Muscle of arm (tissue), 12 donors: ENCODE data around the gene LRCH3. TPM values are rescaled to one million over a fixed set of nuclear protein-coding genes. Genes with fewer than 3 reads are reported as not detected.

Experiments used
- DNase-seq: peaks from one replicate; pipeline ENCODE4 v3.0.0-alpha.2; 2013
- polyA plus RNA-seq, 12 donors: library from polyadenylated mRNA; unstranded; fragments of 120-200 nt; gene quantifications; one replicate each; pipeline ENCODE4 v1.2.1, GENCODE V29; 2013; ENCODE audit not compliant: insufficient read length in 12 of 12

The LRCH3 gene
- polyA plus RNA-seq, 12 donors = 14.2 to 54.5 (median 30.1) TPM; not detected in 1

DNA sequence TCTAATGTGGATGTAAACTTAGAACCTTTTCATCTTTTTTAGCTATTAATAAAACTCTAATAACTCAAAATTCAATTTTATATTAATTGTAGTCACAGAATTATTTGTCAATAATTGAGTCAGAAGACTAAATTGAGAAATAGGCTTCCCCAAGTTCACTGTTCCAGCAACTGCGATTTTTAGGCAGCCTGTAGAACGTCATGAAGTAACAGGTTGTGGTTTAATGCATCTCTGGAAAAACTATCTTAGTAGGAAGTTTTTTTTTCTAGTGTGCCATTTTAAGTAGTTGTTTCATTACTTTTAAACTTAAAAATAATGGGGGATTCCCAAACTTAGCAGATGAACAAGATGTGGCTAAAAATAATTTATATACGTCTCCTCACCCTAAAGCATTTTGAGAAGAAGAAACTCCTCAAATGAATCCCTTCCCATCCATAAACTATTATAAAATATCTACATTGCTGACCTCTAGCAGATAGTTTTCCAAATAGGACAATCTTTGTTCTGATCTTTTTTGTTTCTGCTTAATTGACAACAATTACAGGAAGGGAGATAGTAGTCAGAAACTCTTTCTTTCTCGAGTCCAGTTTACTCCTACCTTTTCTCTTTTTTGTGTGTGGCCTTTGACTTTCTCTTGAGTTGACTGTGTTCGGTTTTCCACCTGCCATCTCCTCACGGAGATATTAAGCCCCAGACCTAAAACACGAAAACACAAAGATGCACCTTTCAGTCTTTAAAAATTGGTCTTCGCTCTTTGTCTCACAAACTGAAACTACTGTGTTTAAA is 43.1 kb downstream of the LRCH3 start:
- DNase-seq = no peak

DNA sequence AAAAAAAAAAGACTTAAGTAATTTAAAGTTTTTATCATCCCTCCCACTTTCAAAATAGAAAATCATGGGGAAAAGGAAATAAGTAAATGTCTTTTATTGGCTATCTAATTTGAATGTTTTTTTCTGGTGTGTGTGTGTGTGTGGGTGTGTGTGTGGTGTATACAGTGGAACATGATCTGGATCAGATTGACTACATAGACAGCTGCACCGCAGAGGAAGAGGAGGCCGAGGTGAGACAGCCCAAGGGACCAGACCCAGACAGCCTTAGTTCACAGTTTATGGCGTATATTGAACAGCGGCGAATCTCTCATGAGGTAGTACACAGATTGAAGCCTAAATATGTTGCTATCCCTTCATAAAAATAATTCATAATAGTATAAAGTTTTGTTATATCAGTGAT is 44.5 kb downstream of the LRCH3 start:
- no peak for DNase-seq

DNA sequence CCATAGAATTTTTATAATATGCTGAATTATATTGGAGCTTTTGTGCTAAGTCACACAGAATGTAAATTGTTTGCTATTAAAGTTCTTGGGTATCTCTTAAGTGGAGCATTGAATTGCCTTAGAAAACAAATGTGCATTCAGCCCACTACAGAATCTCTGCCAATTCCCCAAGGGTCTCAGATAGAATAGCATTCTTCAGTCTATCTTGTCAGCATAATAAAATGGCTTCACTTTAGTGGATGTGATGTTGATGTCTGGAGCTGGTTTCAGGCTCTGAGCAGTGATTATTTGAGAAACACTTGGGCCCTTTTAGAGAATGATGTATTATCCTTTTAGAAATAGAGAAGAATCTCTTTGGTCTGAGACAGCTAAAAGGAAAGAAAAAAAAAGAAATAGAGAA is 45.2 kb downstream of the LRCH3 start:
- DNase-seq = no peak

DNA sequence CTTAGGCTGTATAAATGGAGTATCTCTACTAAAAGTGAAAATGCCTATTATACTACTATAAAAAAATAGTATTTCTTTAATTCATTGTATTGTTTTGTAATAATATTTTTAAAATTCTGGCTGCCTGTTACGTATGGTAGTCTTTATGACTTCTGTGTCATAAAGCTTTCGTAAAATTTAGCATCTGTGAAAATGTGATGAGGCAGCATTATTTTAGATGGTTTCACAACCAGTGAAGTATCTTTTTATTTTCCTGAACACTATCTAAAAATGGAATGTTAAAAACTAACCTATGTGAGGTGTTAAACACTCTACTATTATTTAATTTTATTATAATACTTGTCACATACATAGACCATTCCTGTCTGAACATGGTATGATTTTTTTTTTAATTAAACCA is 46.2 kb downstream of the LRCH3 start:
- DNase-seq = no peak

DNA sequence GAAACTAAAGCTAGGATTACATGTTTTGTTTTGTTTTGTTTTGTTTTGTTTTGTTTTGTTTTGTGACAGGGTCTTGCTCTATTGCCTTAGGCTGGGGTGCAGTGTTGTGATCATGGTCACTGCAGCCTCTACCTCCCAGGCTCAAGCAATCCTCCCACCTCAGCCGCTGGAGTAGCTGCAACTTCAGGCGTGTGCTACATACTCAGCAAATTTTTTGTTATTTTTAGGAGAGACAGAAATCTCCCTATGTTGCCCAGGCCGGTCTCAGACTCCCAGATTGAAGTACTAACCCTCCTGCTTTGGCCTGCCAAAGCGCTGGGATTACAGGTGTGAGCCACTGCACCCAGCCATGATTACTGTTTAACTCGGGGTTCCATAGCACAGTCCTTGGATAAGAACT is 50.7 kb downstream of the LRCH3 start:
- DNase-seq = no peak

DNA sequence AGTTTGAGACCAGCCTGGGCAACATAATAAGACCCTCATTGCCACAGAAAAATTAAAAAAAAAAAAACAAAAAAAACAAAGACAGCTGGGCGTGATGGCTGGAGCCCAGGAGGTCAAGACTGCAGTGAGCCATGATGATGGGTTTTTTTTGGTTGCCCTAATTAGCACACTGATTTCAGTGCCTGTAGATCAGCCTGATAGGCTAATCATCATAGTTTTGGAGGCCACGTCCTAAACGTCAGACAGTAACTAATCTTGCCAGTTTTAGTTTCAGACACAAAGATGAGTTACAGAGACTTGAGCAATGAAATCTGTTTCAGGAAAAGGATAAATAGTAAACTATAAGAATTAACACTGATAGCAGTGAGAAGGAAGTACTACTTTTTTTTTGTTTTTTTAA is 55.4 kb downstream of the LRCH3 start:
- DNase-seq = no peak

DNA sequence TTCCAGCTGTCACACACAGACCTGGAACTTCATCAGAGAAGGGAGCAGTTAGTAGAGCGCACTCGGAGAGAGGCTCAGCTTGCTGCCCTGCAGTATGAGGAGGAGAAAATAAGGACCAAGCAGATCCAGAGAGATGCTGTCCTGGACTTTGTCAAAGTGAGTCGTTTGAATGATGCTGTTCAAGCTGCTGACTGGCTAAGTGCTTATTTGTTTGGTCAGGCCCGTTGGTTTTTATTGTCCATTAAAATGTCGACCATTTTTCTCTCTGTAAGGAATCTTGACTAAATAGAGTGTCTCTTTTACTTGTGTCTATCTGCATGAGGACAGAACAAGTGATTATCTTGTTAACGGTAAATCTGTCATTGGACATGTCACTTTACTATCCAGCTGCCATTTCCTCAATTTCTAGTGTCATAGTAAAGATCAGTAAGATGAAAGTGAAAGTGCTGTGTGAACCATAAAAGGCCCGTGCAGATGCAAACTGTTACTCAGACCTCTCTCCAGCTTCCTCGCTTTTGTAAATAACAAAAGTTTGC is 56.9 kb downstream of the LRCH3 start:
- no peak for DNase-seq

DNA sequence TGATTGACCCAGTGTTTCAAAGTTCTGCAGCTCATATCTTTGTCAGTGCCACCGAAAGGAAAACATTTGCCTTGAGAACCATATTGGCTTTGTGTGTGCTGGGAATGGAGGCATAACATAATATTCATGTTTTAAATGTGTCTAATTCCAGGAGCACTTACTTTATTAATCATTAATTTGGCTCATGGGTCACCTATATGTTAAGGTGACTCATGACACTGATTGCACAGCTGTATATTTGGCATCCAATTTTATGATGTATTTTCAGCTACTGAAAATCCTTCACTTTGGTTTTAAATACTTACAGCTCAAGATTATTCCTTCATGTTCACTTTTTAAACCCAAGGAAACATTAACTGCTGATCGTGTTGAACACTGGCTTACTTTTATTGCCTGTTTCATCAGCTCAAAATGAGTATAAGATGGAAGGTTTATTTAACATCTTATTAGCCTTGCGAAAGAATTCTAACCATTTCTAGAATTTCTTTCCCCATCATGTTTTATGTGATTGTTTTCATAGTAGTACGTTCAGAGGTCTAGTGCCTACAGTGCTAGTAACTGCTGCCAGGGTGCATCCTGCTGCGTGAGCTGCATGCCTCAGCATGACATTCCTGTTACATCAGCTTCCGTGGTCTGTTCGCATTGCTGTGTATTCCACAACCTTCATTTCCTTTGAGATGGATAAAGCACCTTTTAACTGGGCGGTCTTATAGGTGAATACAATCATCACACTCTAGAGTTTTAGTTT is 63.7 kb downstream of the LRCH3 start:
- DNase-seq = no peak

DNA sequence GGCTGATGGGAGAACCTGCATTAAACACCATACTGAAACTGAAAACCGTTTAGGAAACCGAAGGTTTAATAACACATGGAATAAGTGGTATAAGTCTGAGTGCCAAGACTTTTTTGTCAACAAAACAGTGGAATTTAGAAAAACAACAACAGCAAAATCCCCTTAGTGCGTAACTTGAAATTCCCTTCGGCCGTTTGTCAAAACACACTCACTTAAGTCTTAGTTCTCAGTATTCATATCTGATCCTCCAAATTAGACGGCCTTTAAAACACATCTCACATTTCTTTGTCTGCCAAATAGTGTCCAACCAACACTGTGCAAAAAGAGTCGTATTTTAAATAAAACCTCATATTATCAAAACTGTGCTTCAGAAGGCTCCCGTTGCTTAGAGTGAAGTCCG is 64.5 kb downstream of the LRCH3 start:
- DNase-seq = no peak

DNA sequence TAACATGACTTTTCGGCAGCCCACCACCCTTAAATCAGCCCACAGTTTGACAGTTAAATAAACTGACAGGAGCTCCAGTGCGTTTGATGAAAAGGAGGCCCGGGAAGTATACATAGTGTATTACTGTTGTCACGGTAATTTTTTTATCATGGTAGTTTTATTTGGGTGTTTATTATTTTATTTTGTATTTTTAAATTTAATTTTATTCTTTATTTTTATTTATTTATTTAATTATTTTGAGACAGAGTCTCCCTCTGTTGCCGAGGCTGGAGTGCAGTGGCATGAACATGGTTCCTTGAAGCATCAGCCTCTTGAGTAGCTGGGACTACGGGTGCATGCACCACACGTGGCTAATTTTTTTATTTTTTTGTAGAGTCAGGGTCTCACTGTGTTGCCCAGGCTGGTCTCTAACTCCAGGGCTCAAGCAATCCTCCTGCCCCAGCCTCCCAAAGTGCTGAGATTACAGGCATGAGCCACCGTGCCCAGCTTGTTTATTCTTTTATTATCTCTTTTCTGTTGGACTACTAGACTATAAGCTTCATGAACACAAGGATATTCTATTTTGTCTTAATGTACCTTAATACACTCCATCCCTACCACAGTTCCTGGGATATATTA is 65.3 kb downstream of the LRCH3 start:
- DNase-seq = no peak

DNA sequence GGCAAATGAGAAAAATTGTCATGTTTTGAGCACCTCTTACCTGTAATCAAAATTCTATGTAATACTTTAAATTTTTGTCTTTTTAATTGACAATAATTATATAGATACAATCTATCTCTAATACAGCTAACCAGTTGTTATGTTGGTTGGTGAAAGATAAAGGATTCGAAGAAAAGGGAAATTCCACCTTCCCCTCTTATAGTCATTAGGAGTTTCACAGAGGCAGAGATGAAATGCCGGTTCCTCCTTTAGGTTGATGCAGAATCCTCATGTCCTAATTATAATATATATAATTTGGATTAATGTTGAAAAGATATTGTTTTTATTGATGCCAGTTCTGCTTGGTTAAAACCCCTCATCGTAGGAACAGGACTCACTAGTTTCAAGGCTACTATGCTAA is 67.1 kb downstream of the LRCH3 start:
- DNase-seq = no peak

DNA sequence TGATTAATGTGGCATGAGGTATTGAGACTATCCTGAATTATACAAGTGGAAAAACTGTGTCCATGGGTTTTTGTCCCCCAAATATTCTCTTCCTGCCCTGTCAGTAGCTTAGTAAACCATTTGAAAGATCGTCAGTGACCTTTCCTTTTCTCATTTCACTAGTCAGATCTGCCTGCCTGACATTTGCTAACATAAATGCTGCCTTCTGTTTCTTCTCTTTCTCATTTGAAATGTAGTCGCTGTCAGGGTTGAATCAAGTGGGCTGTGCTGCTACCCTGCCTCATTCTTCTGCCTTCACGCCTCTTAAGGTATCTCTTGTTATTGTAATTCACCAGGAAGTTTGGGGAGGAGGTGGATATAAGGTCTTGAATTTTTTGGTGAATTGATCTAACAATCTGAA is 67.5 kb downstream of the LRCH3 start:
- no peak for DNase-seq

DNA sequence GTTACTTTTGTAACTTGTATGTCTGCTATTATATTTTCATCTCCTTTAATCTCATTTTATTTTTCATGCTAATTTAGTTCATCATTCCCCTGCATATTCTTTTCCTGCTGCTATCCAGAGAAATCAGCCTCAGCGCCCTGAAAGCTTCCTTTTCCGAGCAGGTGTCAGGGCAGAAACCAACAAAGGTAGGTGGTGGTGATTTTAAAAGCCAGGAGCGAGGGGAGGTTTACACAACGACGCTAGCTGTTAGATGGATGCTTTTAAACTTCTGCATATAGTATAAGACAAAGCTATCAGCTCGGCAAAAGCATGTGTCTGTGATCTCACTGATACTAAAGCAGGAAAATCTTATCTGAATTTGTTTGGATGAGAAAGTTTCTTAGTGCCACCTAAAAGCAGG is 75.0 kb downstream of the LRCH3 start:
- no peak for DNase-seq

DNA sequence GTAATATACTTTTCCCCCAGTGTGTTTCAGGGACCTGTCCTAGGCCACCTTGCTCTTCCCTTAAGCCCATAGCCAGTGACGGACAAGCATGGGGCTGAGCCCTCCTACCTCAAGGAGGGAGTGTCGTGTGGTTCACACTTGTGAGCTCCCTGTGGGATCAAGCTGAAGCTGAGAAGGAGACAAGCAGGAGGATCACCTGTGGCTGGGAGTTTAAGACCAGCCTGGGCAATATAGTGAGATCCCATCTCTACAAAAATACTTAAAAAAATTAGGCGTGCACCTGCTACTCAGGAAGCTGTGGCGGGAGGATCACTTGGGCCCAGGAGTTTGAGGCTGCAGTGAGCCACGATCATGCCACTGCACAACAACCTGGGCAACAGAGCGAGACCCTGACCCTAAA is 82.3 kb downstream of the LRCH3 start:
- no peak for DNase-seq

DNA sequence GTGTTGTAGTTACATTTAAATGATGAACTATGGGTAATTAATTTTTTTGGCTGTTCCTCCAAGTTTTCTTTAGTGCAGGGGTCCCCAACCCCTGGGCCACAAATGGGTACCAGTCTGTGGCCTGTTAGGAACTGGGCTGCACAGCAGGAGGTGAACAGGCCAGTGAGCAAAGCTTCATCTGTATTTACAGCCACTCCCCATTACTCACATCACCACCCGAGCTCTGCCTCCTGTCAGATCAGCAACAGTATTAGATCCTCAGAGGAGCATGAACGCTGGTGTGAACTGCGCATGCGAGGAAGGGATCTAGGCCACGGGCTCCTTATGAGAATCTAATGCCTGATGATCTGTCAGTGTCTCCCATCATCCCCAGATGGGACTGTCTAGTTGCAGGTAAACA is 83.0 kb downstream of the LRCH3 start:
- no peak for DNase-seq

DNA sequence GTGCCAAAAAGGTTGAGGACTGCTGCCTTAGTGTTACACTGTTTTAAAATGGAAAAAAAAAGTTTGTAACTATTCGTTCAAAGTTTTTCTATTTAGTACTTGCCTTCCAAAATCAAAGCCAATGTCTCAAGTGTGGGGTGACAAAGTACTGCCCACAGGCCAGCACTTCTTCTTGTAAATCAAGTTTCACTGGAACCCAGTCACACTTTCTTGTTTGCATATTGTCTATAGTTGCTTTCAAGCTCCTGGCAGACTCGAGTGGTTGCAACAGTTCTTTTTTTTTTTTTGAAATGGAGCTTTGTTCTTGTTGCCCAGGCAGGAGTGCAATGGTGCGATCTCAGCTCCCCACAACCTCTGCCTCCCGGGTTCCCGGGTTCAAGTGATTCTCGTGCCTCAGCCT is 83.6 kb downstream of the LRCH3 start:
- DNase-seq = no peak

DNA sequence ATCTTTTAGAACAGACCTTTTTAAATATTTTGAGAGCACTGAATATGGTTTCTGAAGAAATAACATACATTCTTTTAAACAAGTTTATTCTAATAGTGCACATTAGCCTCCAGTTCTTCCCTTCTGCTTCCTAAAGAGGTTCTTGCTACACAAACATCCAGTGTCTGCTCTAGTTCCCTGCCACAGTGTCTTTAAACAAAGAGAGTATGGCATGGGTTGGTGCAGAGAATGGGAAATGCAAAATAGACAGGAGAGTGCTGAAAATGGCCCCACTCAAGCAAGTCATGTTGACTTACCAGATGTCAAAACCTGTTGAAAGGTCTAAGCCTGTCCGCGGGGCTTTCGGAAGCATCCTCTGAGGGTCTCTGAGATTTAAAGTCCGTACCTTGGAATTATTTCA is 86.8 kb downstream of the LRCH3 start:
- DNase-seq = no peak

DNA sequence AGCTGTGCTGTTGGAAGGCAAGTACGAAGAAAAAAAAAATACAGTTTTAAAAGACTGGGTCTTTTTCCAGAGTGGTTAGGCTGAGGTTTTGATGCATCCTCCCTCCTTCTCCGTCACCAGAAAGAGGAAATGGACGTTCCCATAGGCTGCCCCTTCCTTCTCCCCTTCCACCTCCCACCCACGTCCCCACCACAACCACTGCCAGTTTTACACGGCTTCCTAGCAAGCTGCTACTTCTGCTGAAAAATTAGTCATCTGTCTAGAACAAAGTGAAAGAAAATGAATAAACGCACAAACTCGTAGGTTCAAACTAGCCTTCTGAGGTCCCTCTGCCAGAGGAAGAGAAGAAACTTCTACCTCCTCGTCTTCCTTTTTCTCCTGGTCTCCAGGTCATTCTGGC is 87.4 kb downstream of the LRCH3 start:
- DNase-seq = no peak

DNA sequence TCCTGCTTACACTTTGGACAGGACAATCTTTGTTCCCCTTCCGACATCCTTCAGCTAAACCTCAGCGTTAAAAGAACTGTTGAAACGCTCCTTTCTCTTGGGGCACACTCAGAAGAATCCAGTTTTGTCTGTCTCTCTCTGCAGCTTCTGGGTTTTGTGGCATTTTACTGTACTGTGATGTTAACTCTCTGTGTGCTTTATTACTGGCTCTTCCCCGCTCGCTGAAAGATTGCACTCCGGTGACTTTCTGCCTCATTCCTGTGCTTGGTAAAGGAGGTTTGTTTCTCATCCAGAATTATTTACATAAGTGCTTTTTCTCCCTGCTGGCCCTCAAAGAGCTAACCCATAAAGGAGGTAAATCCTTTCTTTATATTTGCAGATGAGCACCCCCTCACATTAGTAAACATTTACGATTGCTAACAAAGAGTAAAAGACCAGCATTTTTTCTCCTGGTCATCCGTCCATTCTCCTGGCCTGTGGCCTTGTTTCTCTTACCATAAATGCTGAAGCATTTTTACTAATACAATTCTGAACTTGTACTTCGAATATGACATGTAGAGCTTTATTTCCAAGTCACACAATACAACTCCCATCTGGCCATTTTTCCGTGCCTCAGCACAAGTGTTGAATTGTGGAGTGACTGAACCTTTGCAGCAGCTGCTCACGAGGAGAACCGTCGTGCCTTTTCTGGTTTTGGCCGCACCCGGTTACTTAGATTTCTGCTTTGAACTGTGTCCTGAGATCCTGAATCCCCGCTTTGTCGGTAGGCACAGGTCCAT is 89.6 kb downstream of the LRCH3 start:
- no peak for DNase-seq

DNA sequence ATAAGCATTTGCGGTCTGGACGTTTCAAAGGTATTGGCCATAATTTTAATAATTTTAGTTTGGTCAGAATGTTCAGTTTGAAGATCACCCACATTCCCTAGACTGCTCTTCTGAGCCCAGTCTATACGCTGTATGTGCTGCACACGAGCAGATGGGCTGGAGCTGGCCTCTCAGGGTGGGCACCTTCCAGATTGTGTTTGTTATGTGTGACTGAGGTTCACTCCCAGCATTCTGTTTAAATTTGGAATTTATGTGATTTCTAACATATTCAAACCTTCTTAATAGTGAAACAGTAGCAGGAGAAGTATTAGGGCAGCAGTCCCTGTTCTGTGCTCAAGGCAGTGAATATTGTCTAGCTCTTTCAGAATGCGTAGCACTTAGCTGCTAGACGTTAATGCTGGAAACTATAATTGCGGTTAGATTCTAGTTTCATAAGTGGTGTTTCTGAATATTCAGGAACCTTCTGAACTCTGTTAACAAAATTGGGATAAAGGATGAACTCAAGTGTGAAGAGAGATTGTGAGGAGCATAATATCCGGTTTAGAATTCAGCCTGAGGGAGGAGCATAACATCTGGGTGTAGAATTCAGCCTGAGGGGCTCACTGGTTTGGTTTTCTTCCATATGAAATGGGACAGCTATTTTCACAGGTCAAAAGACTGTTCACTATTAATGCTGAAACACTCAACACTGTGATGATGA is 90.4 kb downstream of the LRCH3 start:
- no peak for DNase-seq

DNA sequence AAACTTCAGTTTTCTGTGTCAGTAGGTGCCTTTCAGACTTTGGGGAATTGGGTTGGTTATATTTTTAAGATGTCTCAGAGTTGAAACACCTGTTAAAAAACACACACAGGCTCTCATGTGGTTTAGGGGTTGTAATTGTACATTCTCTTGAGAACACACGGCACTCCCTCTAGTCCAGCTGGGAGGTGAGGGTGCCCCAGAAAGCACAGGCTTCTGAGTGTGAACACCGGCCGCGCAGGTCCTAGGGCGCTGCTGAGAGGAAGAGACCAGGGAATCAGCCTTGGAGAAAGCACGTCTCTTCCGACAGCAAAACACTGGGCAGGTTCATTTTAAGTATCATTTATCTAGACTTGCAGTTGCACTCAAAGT is 90.9 kb downstream of the LRCH3 start:
- no peak for DNase-seq

DNA sequence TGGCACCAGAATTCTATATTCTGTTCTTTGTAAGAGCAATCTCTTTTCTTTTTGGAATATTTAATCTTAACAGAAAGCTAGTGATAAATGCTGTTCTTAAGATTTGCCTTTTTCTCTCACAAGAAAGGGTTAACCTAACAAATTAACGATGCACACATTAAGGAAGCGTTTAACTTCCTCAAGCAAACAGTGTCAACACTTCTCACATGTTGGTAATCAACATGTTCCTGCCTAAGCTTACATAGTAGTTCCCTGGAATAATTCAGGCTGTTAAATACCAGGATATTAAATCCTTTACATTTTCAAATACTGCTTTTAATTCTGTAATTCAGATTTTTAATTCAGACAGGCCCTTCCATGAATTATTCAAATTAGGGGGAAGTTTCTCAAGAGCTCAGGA is 91.5 kb downstream of the LRCH3 start:
- DNase-seq = no peak
